ENCODE measurements around the gene KIF18B. TPM values are rescaled to one million over a fixed set of nuclear protein-coding genes. Genes with fewer than 3 reads are reported as not detected.

KIF18B gene
- total RNA-seq, 2 donors from 2014 or later, result 5.7 to 45.5 TPM

GRCh38 chr17:44931376-44931775 lies 16.2 kb downstream of the KIF18B start:
- Histone ChIP-seq H3K9me3 (no peaks in the 10 kb centered on the region), H3K27ac (no peak overlapping the region), H3K9ac (ENCODE audit: low read depth in 2 of 2, low read length in 2 of 2) (no peak overlapping the region), H3K4me3 (no peak overlapping the region), H3K4me1 (no peaks in the 10 kb centered on the region), H3K27me3 (no peaks in the 10 kb centered on the region), H3K36me3 (no peaks in the 10 kb centered on the region)
- intact Hi-C loops (cut with DNase I), result no loop called here
- no peak for TF ChIP-seq CTCF (IDR thresholded peaks at IDR 0.05)
- no peak for DNase-seq

GRCh38 chr17:44930667-44931066 lies 16.9 kb downstream of the KIF18B start:
- intact Hi-C loops (cut with DNase I), result no loop called here
- no peaks in the 10 kb centered on the region for H3K9me3 ChIP-seq

GRCh38 chr17:44928950-44929720 lies 18.4 kb downstream of the KIF18B start:
- DNase-seq, result no peak
- Histone ChIP-seq H3K9ac (ENCODE audit: low read depth in 2 of 2, low read length in 2 of 2) (no peak overlapping the region), H3K9me3 (no peaks in the 10 kb centered on the region), H3K4me3 (no peak overlapping the region), H3K27ac (no peak overlapping the region), H3K36me3 (no peaks in the 10 kb centered on the region), H3K4me1 (no peaks in the 10 kb centered on the region), H3K27me3 (no peaks in the 10 kb centered on the region)
- no peak for TF ChIP-seq CTCF (IDR thresholded peaks at IDR 0.05)
- intact Hi-C loops (cut with DNase I), result no loop called here

More at GRCh38 chr17:44930667-44931066, 16.9 kb downstream of the KIF18B start:
- Histone ChIP-seq H3K9ac (ENCODE audit: low read depth in 2 of 2, low read length in 2 of 2) (no peak overlapping the region), H3K4me1 (no peaks in the 10 kb centered on the region), H3K27me3 (no peaks in the 10 kb centered on the region), H3K36me3 (no peaks in the 10 kb centered on the region), H3K27ac (no peak overlapping the region), H3K4me3 (no peak overlapping the region)
- no peak for TF ChIP-seq CTCF (IDR thresholded peaks at IDR 0.05)
- DNase-seq, result no peak

- Histone ChIP-seq H3K4me3 (no peak overlapping the region), H3K9me3 (no peaks in the 10 kb centered on the region), H3K27ac (no peak overlapping the region), H3K4me1 (no peaks in the 10 kb centered on the region), H3K36me3 (no peaks in the 10 kb centered on the region), H3K27me3 (no peaks in the 10 kb centered on the region), H3K9ac (ENCODE audit: low read depth in 2 of 2, low read length in 2 of 2) (no peak overlapping the region)
- intact Hi-C loops (cut with DNase I), result no loop called here
- TF ChIP-seq CTCF (IDR thresholded peaks at IDR 0.05), result no peak
- DNase-seq, result no peak
Measured at GRCh38 chr17:44928136-44928535, 19.4 kb downstream of the KIF18B start.

GRCh38 chr17:44927696-44928095 lies 19.9 kb downstream of the KIF18B start:
- DNase-seq, result no peak

More at GRCh38 chr17:44927696-44928095, 19.9 kb downstream of the KIF18B start:
- no peak overlapping the region for H3K27ac ChIP-seq
- TF ChIP-seq CTCF (IDR thresholded peaks at IDR 0.05), result no peak
- H3K27me3 ChIP-seq, result no peaks in the 10 kb centered on the region
- no peak overlapping the region for H3K4me3 ChIP-seq
- intact Hi-C loops (cut with DNase I), result no loop called here
- no peaks in the 10 kb centered on the region for H3K9me3 ChIP-seq
- H3K36me3 ChIP-seq, result no peaks in the 10 kb centered on the region
- H3K9ac ChIP-seq (ENCODE audit: low read depth in 2 of 2, low read length in 2 of 2), result no peak overlapping the region
- H3K4me1 ChIP-seq, result no peaks in the 10 kb centered on the region

All from colonic mucosa (tissue), 4 donors.